Fibroblast of lung (primary cell): ENCODE measurements around the gene CCDC182. TPM values are rescaled to one million over a fixed set of nuclear protein-coding genes. Genes with fewer than 3 reads are reported as not detected.

Experiments
- DNase-seq, 2 donors: peaks; one replicate each; pipeline versions ENCODE4 v3.0.0 to v3.0.0-alpha.2; 2010; ENCODE audit warnings: low read depth in 2 of 2
- H2AFZ ChIP-seq: 2 replicates; pipeline ENCODE4 v1.5.1; 2012; ENCODE audit warnings: low read length, control low read depth, inconsistent platforms
- H3K27ac ChIP-seq: 2 replicates; pipeline ENCODE4 v1.5.1; 2011; ENCODE audit warnings: low read length, control low read depth; ENCODE audit not compliant: insufficient read depth
- H3K27me3 ChIP-seq: 2 replicates; pipeline ENCODE4 v1.5.1; 2011; ENCODE audit warnings: mild to moderate bottlenecking, low read length; ENCODE audit not compliant: control insufficient read depth, insufficient read depth
- H3K36me3 ChIP-seq: 2 replicates; pipeline ENCODE4 v1.5.1; 2011; ENCODE audit warnings: low read length; ENCODE audit not compliant: control insufficient read depth, insufficient read depth
- H3K4me1 ChIP-seq: 2 replicates; pipeline ENCODE4 v1.5.1; 2011; ENCODE audit warnings: low read length; ENCODE audit not compliant: control insufficient read depth, insufficient read depth; ENCODE audit errors: extremely low read depth
- H3K4me2 ChIP-seq: 2 replicates; pipeline ENCODE4 v1.5.1; 2011; ENCODE audit warnings: low read length, control low read depth; ENCODE audit not compliant: insufficient read depth; ENCODE audit errors: extremely low read depth
- H3K4me3 ChIP-seq, 4 experiments: fragments of 200-600 bp in 1 of 4; sonication (generic) in 1 of 4; replicated peaks in 1 of 4; 2 replicates each; pipeline ENCODE4 v1.5.1; 2011 to 2016; ENCODE audit warnings: low read length in 4 of 4, low read depth in 3 of 4, mild to moderate bottlenecking in 3 of 4, control low read depth in 2 of 4, inconsistent platforms in 1 of 4, mixed read lengths in 1 of 4; ENCODE audit not compliant: insufficient read depth in 1 of 4; ENCODE audit errors: control extremely low read depth in 1 of 4
- H3K79me2 ChIP-seq: 2 replicates; pipeline ENCODE4 v1.5.1; 2012; ENCODE audit warnings: mild to moderate bottlenecking, low read length, inconsistent platforms; ENCODE audit not compliant: control insufficient read depth, insufficient read depth
- H3K9ac ChIP-seq: 2 replicates; pipeline ENCODE4 v1.5.1; 2011; ENCODE audit warnings: mild to moderate bottlenecking, low read length, control low read depth; ENCODE audit not compliant: insufficient read depth
- H3K9me3 ChIP-seq: 2 replicates; pipeline ENCODE4 v1.5.1; 2012; ENCODE audit warnings: low read depth, low read length; ENCODE audit not compliant: control insufficient read depth, insufficient read depth
- H4K20me1 ChIP-seq: 2 replicates; pipeline ENCODE4 v1.5.1; 2011; ENCODE audit warnings: low read length; ENCODE audit not compliant: control insufficient read depth, insufficient read depth; ENCODE audit errors: extremely low read depth
- EZH2 ChIP-seq: IDR thresholded peaks from 2 replicates; pipeline ENCODE4 v1.5.1; 2012; ENCODE audit warnings: low read length, control low read depth, mild to moderate bottlenecking; ENCODE audit errors: missing control alignments
- polyA plus RNA-seq, 2 donors: library from polyadenylated mRNA; depleted of rRNA in 1 of 2; stranded (reverse) in 1 of 2; unstranded in 1 of 2; fragments of >200 nt; gene quantifications; 2 replicates each; pipeline ENCODE4 v1.2.1, GENCODE V29; 2011 to 2012; ENCODE audit warnings: missing spikeins in 1 of 2
- total RNA-seq: library from RNA; depleted of rRNA; stranded (reverse); fragments of >200 nt; gene quantifications from 2 replicates; pipeline ENCODE4 v1.2.1, GENCODE V29; 2014
- TF ChIP-seq, protein P1 (sequence below), 2 donors: IDR thresholded peaks in 1 of 2; conservative IDR thresholded peaks in 1 of 2; 1 replicate in 1 of 2; 2 replicates in 1 of 2; pipeline ENCODE4 v1.5.1; 2011 to 2012; ENCODE audit warnings: low read length in 2 of 2, control low read depth in 1 of 2, inconsistent platforms in 1 of 2, low read depth in 1 of 2, mild to moderate bottlenecking in 1 of 2

CCDC182 gene
- total and polyA plus RNA-seq, 2 donors (not counting 1 experiment from before 2014, with no cell fraction given) = not detected

DNA sequence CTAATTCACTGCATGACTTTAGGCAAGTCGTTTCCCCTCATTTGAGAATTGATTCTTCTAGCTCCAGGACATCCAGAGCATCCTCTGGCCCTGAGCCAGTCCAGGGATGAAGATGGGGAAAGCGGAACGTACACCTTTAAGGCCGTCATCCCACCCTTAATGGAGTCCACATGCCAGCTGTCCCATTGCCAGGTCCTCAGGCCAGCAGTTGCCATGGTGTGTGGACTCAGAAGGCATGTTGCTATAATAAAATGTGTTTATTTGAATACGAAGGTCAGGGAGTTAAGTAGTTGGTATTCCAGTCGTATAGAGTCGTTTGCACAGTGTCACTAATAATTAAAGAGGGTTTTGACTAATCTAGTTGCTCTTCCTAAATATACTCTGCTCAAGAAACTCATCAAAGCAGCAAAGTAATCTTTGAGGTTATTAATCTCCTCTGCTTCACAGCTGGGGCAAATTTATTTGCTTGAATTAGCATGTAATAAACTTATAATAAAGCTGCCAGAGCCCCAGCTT, 30.4 kb downstream of the CCDC182 start:
- DNase-seq = no peak
- no peak for TF ChIP-seq EZH2
- TF ChIP-seq, protein P1, sequence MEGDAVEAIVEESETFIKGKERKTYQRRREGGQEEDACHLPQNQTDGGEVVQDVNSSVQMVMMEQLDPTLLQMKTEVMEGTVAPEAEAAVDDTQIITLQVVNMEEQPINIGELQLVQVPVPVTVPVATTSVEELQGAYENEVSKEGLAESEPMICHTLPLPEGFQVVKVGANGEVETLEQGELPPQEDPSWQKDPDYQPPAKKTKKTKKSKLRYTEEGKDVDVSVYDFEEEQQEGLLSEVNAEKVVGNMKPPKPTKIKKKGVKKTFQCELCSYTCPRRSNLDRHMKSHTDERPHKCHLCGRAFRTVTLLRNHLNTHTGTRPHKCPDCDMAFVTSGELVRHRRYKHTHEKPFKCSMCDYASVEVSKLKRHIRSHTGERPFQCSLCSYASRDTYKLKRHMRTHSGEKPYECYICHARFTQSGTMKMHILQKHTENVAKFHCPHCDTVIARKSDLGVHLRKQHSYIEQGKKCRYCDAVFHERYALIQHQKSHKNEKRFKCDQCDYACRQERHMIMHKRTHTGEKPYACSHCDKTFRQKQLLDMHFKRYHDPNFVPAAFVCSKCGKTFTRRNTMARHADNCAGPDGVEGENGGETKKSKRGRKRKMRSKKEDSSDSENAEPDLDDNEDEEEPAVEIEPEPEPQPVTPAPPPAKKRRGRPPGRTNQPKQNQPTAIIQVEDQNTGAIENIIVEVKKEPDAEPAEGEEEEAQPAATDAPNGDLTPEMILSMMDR (conservative IDR thresholded peaks at IDR 0.05 in 1 of 2, IDR thresholded peaks at IDR 0.05 in 1 of 2; ENCODE audit: low read depth in 1 of 2, low read length in 2 of 2) = no peak
- no peaks in the 10 kb centered on the region for H3K36me3 ChIP-seq

DNA sequence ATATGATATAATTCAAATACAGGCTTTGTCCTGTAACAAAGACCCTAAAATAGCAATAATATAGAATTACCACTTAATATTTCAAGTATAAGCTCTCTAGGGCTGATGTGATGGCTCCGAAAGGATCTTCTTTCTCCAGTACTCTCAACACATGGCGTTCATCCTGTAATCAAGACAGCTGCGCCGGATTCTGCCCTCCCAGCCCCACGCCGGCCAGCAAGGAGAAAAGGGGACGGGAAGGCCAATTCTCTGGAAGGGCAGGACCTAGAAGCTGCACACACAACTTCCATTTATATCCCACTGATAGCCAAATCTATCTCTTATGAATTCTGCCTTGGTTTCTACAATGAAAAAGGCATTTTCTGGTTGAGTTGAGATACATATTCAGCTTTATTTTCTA, 32.0 kb downstream of the CCDC182 start:
- no peaks in the 10 kb centered on the region for H3K79me2 ChIP-seq
- DNase-seq = no peak
- H3K27me3 ChIP-seq = no peaks in the 10 kb centered on the region
- H4K20me1 ChIP-seq = no peaks in the 10 kb centered on the region
- no peak overlapping the region for H3K4me3 ChIP-seq
- no peak overlapping the region for H3K9ac ChIP-seq
- TF ChIP-seq EZH2 = no peak
- TF ChIP-seq, protein P1 (conservative IDR thresholded peaks at IDR 0.05 in 1 of 2, IDR thresholded peaks at IDR 0.05 in 1 of 2; ENCODE audit: low read depth in 1 of 2, low read length in 2 of 2) = no peak
- no peaks in the 10 kb centered on the region for H3K36me3 ChIP-seq
- no peak overlapping the region for H3K27ac ChIP-seq
- no peaks in the 10 kb centered on the region for H3K4me1 ChIP-seq
- no peak overlapping the region for H2AFZ ChIP-seq
- H3K9me3 ChIP-seq = no peaks in the 10 kb centered on the region
- no peak overlapping the region for H3K4me2 ChIP-seq

More for the DNA sequence above, 30.4 kb downstream of the CCDC182 start:
- no peak overlapping the region for H3K4me2 ChIP-seq
- H3K4me3 ChIP-seq = no peak overlapping the region
- no peaks in the 10 kb centered on the region for H4K20me1 ChIP-seq
- H3K27ac ChIP-seq = no peak overlapping the region
- no peaks in the 10 kb centered on the region for H3K27me3 ChIP-seq
- no peak overlapping the region for H3K9ac ChIP-seq
- no peaks in the 10 kb centered on the region for H3K4me1 ChIP-seq
- no peak overlapping the region for H2AFZ ChIP-seq
- no peaks in the 10 kb centered on the region for H3K79me2 ChIP-seq
- no peaks in the 10 kb centered on the region for H3K9me3 ChIP-seq

DNA sequence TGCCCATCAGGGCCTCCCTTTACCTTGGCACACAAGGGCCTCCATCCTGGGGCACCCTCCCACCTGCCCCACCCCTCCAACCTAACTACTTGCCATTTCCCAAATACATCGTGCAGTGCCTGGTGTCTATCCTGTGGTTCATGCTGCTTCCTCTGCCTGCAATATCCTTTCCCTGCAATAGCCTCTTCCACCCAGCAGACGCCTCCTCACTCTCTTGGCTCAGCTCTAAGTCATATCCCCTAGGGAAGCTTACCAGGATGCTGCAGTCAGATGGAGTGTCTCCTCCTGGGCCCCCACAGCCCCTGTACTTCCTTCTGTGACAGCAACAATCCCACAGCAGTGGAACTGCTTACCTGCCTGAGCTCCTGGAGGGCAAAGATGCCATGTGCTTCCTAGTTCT, 36.7 kb downstream of the CCDC182 start:
- H3K9ac ChIP-seq = no peak overlapping the region
- no peak overlapping the region for H2AFZ ChIP-seq
- no peaks in the 10 kb centered on the region for H4K20me1 ChIP-seq
- no peak for TF ChIP-seq EZH2
- TF ChIP-seq, protein P1 (conservative IDR thresholded peaks at IDR 0.05 in 1 of 2, IDR thresholded peaks at IDR 0.05 in 1 of 2; ENCODE audit: low read depth in 1 of 2, low read length in 2 of 2) = peak in 1 of 2 donors; percentile 7
- no peaks in the 10 kb centered on the region for H3K9me3 ChIP-seq
- H3K4me2 ChIP-seq = no peak overlapping the region
- H3K27me3 ChIP-seq = no peaks in the 10 kb centered on the region
- H3K36me3 ChIP-seq = no peaks in the 10 kb centered on the region
- H3K4me3 ChIP-seq = no peak overlapping the region
- DNase-seq = no peak
- no peaks in the 10 kb centered on the region for H3K4me1 ChIP-seq
- H3K27ac ChIP-seq = no peak overlapping the region
- no peaks in the 10 kb centered on the region for H3K79me2 ChIP-seq
